Lower leg skin (tissue), 4 donors: ENCODE results near the gene CCR5AS.
"Not testable (repeated sequence)": the region's sequence is repeated elsewhere in the genome, so short reads cannot be mapped to it uniquely, and the experiment has no call there.

Source experiments
- DNase-seq, 2 donors: peaks; one replicate each; pipeline ENCODE4 v3.0.0-alpha.2; 2019; ENCODE audit warnings: low spot score in 2 of 2
- H3K4me3 ChIP-seq: fragments of 200-600 bp; sonication (generic); 2 replicates; pipeline ENCODE4 v1.5.1; 2017; ENCODE audit warnings: mild to moderate bottlenecking, low read depth; ENCODE audit not compliant: poor library complexity, severe bottlenecking
- CTCF ChIP-seq, 3 donors: fragments of 450-650 bp; IDR thresholded peaks; one replicate each; pipeline ENCODE4 v1.5.1; 2016; ENCODE audit warnings: antibody characterized with exemption in 3 of 3, mild to moderate bottlenecking in 3 of 3, moderate library complexity in 2 of 3
- POLR2A ChIP-seq, 2 donors: fragments of 450-650 bp; IDR thresholded peaks; one replicate each; pipeline ENCODE4 v1.6.1; 2016 to 2017; ENCODE audit warnings: antibody characterized with exemption in 2 of 2, mild to moderate bottlenecking in 1 of 2, moderate library complexity in 1 of 2
- WGBS, 2 donors: methylation state at CpG; one replicate each; pipeline ENCODE4 v1.1.5; 2018; 5-methylcytosine and 5-hydroxymethylcytosine counted together
- intact Hi-C: fragments of 100-400 bp; cut with DNase I; formaldehyde crosslinking; loops from one replicate; pipeline ENCODE4 v1.15.0; 2023; ENCODE audit warnings: low total_unique reads

CCR5AS gene

GRCh38 chr3:46440531-46441294 lies 33.8 kb upstream of the CCR5AS start:
- DNase-seq, result no peak
- no peak for TF ChIP-seq POLR2A (IDR thresholded peaks at IDR 0.05)
- TF ChIP-seq CTCF (IDR thresholded peaks at IDR 0.05), result no peak
- H3K4me3 ChIP-seq, result no peak overlapping the region
- 69 to 78% methylated on average over 4 of the region's 4 CpGs for WGBS, 2 donors
- intact Hi-C loops, result no loop called here

- intact Hi-C loops, result no loop called here
- 84 to 96% methylated on average over 3 of the region's 3 CpGs for WGBS, 2 donors
- no peak for DNase-seq
- H3K4me3 ChIP-seq, result no peak overlapping the region
- TF ChIP-seq CTCF (IDR thresholded peaks at IDR 0.05), result no peak
- no peak for TF ChIP-seq POLR2A (IDR thresholded peaks at IDR 0.05)
Observed at GRCh38 chr3:46438831-46439230, 32.0 kb upstream of the CCR5AS start.

GRCh38 chr3:46435081-46435726 lies 28.3 kb upstream of the CCR5AS start:
- no peak for TF ChIP-seq CTCF (IDR thresholded peaks at IDR 0.05)
- no peak for TF ChIP-seq POLR2A (IDR thresholded peaks at IDR 0.05)
- no peak overlapping the region for H3K4me3 ChIP-seq
- 86% methylated on average over 3 of the region's 3 CpGs for WGBS, 2 donors
- DNase-seq, result no peak
- intact Hi-C loops, result no loop called here

GRCh38 chr3:46433841-46434240 lies 27.0 kb upstream of the CCR5AS start:
- intact Hi-C loops, result no loop called here
- TF ChIP-seq CTCF (IDR thresholded peaks at IDR 0.05) (no peak), POLR2A (IDR thresholded peaks at IDR 0.05) (no peak)
- H3K4me3 ChIP-seq, result no peak overlapping the region
- 92 to 96% methylated on average over 1 of the region's 1 CpG for WGBS, 2 donors
- no peak for DNase-seq

GRCh38 chr3:46433118-46433517 lies 26.3 kb upstream of the CCR5AS start:
- intact Hi-C loops, H3K4me3 ChIP-seq, DNase-seq: not testable (repeated sequence)
- WGBS, 2 donors, result 55 to 65% methylated on average over 4 of the region's 4 CpGs

GRCh38 chr3:46431905-46432304 lies 25.0 kb upstream of the CCR5AS start:
- DNase-seq, intact Hi-C loops, H3K4me3 ChIP-seq: not testable (repeated sequence)
- 86 to 93% methylated on average over 5 of the region's 5 CpGs for WGBS, 2 donors

- intact Hi-C loops, DNase-seq, H3K4me3 ChIP-seq: not testable (repeated sequence)
- WGBS, 2 donors, result 90 to 100% methylated on average over 1 of the region's 1 CpG
Observed at GRCh38 chr3:46430879-46431278, 24.0 kb upstream of the CCR5AS start.
